ENCODE results near the gene YEATS2. TPM values are rescaled to one million over a fixed set of nuclear protein-coding genes. Genes with fewer than 3 reads are reported as not detected.

YEATS2 gene
- polyA plus RNA-seq, 1 of the 3 experiments (the other 2 are of a cell fraction), result 19.9 TPM

- Histone ChIP-seq H3K79me2 (ENCODE audit: insufficient read depth) (no peaks in the 10 kb centered on the region), H3K4me2 (no peak overlapping the region), H3K4me3 (ENCODE audit: low read depth in 2 of 2, low read length in 1 of 2) (no peak overlapping the region; a peak in 1 of 4 replicates), H2AFZ (ENCODE audit: low read depth) (no peak overlapping the region), H3K4me1 (ENCODE audit: control insufficient read depth in 1 of 2, insufficient read depth in 2 of 2, low read depth in 1 of 2, low read length in 1 of 2) (no peaks in the 10 kb centered on the region), H4K20me1 (ENCODE audit: insufficient read depth) (no peaks in the 10 kb centered on the region), H3K27ac (ENCODE audit: low read depth in 2 of 2, low read length in 1 of 2) (no peak overlapping the region), H3K9ac (no peak overlapping the region), H3K27me3 (ENCODE audit: insufficient read depth) (no peaks in the 10 kb centered on the region), H3K9me2 (no peaks in the 10 kb centered on the region), H3K36me3 (replicated peaks in 1 of 2; ENCODE audit: control insufficient read depth in 1 of 2, insufficient read depth in 2 of 2, low read length in 1 of 2) (peaks cover 35 to 38% of the 10 kb centered on the region in 2 experiments), H3K9me3 (peaks cover 23% of the 10 kb centered on the region), H3F3A (replicated peaks; ENCODE audit: insufficient read depth) (peaks cover 5% of the 10 kb centered on the region)
- no peak for DNase-seq
- CTCF ChIA-PET, result no interaction called here
- no peak for TF ChIP-seq FOSL2 (IDR thresholded peaks at IDR 0.05; ENCODE audit: borderline replicate concordance, low read depth)
- TF ChIP-seq TCF12 (IDR thresholded peaks at IDR 0.05), result no peak
- no peak for TF ChIP-seq SMC3 (IDR thresholded peaks at IDR 0.05; ENCODE audit: low read depth, low read length)
- no peak for TF ChIP-seq IRF3 (IDR thresholded peaks at IDR 0.05; ENCODE audit: low read depth, low read length)
- TF ChIP-seq SIN3A (IDR thresholded peaks at IDR 0.05; ENCODE audit: borderline replicate concordance, low read depth, low read length), result no peak
- no peak for TF ChIP-seq GATA2 (CRISPR knock-in tag; IDR thresholded peaks at IDR 0.05)
- 76% methylated on average over 6 of the region's 6 CpGs for whole genome bisulfite sequencing (ENCODE audit: low lambda C conversion rate)
- POLR2A ChIA-PET, result no interaction called here
These were observed 44.2 kb upstream of the YEATS2 start for GRCh38 chr3:183653209-183654064.

GRCh38 chr3:183654727-183655126 is 42.9 kb upstream of the YEATS2 start:
- no peak overlapping the region for H2AFZ ChIP-seq (ENCODE audit: low read depth)
- POLR2A ChIA-PET, result no interaction called here
- CTCF ChIA-PET, result interaction anchor here (0.7 to 1.0 kb wide), 2 partner anchors 11 to 52 kb away, joined by 3 read pairs; no protein-coding TSS in a partner anchor

More at GRCh38 chr3:183654727-183655126, 42.9 kb upstream of the YEATS2 start:
- H3K27ac ChIP-seq (ENCODE audit: low read depth in 2 of 2, low read length in 1 of 2), result no peak overlapping the region
- no peak overlapping the region for H3K4me2 ChIP-seq
- no peak overlapping the region for H3K9ac ChIP-seq
- no peaks in the 10 kb centered on the region for H4K20me1 ChIP-seq (ENCODE audit: insufficient read depth)
- no peaks in the 10 kb centered on the region for H3K27me3 ChIP-seq (ENCODE audit: insufficient read depth)
- TF ChIP-seq NFIC (IDR thresholded peaks at IDR 0.05; ENCODE audit: borderline replicate concordance), result no peak
- TF ChIP-seq IRF3 (IDR thresholded peaks at IDR 0.05; ENCODE audit: low read depth, low read length), result no peak
- TF ChIP-seq GATA2 (CRISPR knock-in tag; IDR thresholded peaks at IDR 0.05), result no peak
- no peak for TF ChIP-seq EP300 (IDR thresholded peaks at IDR 0.05; ENCODE audit: borderline replicate concordance in 1 of 2, low read depth in 1 of 2, low read length in 1 of 2)
- no peak for TF ChIP-seq CHD2 (IDR thresholded peaks at IDR 0.05; ENCODE audit: low read length, partially characterized antibody)
- no peak for TF ChIP-seq FOSL2 (IDR thresholded peaks at IDR 0.05; ENCODE audit: borderline replicate concordance, low read depth)
- no peak for TF ChIP-seq RFX5 (IDR thresholded peaks at IDR 0.05; ENCODE audit: low read length)
- no peak for TF ChIP-seq TCF12 (IDR thresholded peaks at IDR 0.05)
- no peak for TF ChIP-seq MXI1 (IDR thresholded peaks at IDR 0.05; ENCODE audit: low read depth, low read length)
- TF ChIP-seq, protein P1, sequence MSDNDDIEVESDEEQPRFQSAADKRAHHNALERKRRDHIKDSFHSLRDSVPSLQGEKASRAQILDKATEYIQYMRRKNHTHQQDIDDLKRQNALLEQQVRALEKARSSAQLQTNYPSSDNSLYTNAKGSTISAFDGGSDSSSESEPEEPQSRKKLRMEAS (IDR thresholded peaks at IDR 0.05; ENCODE audit: low read depth), result no peak
- no peak for TF ChIP-seq POLR2AphosphoS5 (IDR thresholded peaks at IDR 0.05; ENCODE audit: low read depth, low read length)
- TF ChIP-seq SIN3A (IDR thresholded peaks at IDR 0.05; ENCODE audit: borderline replicate concordance, low read depth, low read length), result no peak
- TF ChIP-seq FOXJ3 (CRISPR knock-in tag; IDR thresholded peaks at IDR 0.05), result no peak
- no peak for TF ChIP-seq SMC3 (IDR thresholded peaks at IDR 0.05; ENCODE audit: low read depth, low read length)
- TF ChIP-seq ELF1 (IDR thresholded peaks at IDR 0.05), result no peak
- TF ChIP-seq, protein P2, sequence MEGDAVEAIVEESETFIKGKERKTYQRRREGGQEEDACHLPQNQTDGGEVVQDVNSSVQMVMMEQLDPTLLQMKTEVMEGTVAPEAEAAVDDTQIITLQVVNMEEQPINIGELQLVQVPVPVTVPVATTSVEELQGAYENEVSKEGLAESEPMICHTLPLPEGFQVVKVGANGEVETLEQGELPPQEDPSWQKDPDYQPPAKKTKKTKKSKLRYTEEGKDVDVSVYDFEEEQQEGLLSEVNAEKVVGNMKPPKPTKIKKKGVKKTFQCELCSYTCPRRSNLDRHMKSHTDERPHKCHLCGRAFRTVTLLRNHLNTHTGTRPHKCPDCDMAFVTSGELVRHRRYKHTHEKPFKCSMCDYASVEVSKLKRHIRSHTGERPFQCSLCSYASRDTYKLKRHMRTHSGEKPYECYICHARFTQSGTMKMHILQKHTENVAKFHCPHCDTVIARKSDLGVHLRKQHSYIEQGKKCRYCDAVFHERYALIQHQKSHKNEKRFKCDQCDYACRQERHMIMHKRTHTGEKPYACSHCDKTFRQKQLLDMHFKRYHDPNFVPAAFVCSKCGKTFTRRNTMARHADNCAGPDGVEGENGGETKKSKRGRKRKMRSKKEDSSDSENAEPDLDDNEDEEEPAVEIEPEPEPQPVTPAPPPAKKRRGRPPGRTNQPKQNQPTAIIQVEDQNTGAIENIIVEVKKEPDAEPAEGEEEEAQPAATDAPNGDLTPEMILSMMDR (IDR thresholded peaks at IDR 0.05), result no peak
- H3F3A ChIP-seq (replicated peaks; ENCODE audit: insufficient read depth), result peaks cover 5% of the 10 kb centered on the region
- DNase-seq, result no peak
- H3K79me2 ChIP-seq (ENCODE audit: insufficient read depth), result no peaks in the 10 kb centered on the region
- peaks cover 23% of the 10 kb centered on the region for H3K9me3 ChIP-seq
- H3K9me2 ChIP-seq, result no peaks in the 10 kb centered on the region
- H3K4me1 ChIP-seq (ENCODE audit: control insufficient read depth in 1 of 2, insufficient read depth in 2 of 2, low read depth in 1 of 2, low read length in 1 of 2), result no peaks in the 10 kb centered on the region
- no peak overlapping the region; a peak in 1 of 4 replicates for H3K4me3 ChIP-seq (ENCODE audit: low read depth in 2 of 2, low read length in 1 of 2)
- 80% methylated on average over 1 of the region's 1 CpG for WGBS (ENCODE audit: low lambda C conversion rate)
- peaks cover 35 to 38% of the 10 kb centered on the region in 2 experiments for H3K36me3 ChIP-seq (replicated peaks in 1 of 2; ENCODE audit: control insufficient read depth in 1 of 2, insufficient read depth in 2 of 2, low read length in 1 of 2)

All from SK-N-SH (cell line).